SHP77 (cell line): ENCODE measurements around the gene C1orf116.

Source experiments
- DNase-seq, 2 experiments: peaks; one replicate each; lab custom pipeline; 2025; lab: John Stamatoyannopoulos, UW

The C1orf116 gene

GRCh38 chr1:207034998-207035397 is 2.4 kb upstream of the C1orf116 start:
- no peak for DNase-seq

- DNase-seq, result no peak
Observed at GRCh38 chr1:207034208-207034607, 1.7 kb upstream of the C1orf116 start.

- no peak for DNase-seq
Observed at GRCh38 chr1:207033302-207033701, 746 bp upstream of the C1orf116 start.

GRCh38 chr1:207031632-207032264 is 808 bp downstream of the C1orf116 start:
- no peak for DNase-seq

GRCh38 chr1:207031016-207031415 is 1.5 kb downstream of the C1orf116 start:
- no peak for DNase-seq

GRCh38 chr1:207030522-207031009 is 2.0 kb downstream of the C1orf116 start:
- DNase-seq, result no peak

GRCh38 chr1:207029701-207030521 is 2.6 kb downstream of the C1orf116 start:
- DNase-seq, result no peak

GRCh38 chr1:207028884-207029650 is 3.5 kb downstream of the C1orf116 start:
- DNase-seq, result no peak

- DNase-seq, result no peak
Observed at GRCh38 chr1:207027921-207028320, 4.6 kb downstream of the C1orf116 start.

GRCh38 chr1:207027206-207027777 is 5.3 kb downstream of the C1orf116 start:
- no peak for DNase-seq

- no peak for DNase-seq
Observed at GRCh38 chr1:207026104-207026534, 6.4 kb downstream of the C1orf116 start.

- DNase-seq, result no peak
Observed at GRCh38 chr1:207025146-207025880, 7.2 kb downstream of the C1orf116 start.

GRCh38 chr1:207024202-207025145 is 8.1 kb downstream of the C1orf116 start:
- DNase-seq, result no peak

- DNase-seq, result no peak
Observed at GRCh38 chr1:207022996-207023679, 9.4 kb downstream of the C1orf116 start.

- no peak for DNase-seq
Observed at GRCh38 chr1:207021876-207022596, 10.5 kb downstream of the C1orf116 start.

GRCh38 chr1:207021139-207021861 is 11.3 kb downstream of the C1orf116 start:
- DNase-seq, result no peak

- DNase-seq, result no peak
Observed at GRCh38 chr1:207020709-207021107, 11.8 kb downstream of the C1orf116 start.

- no peak for DNase-seq
Observed at GRCh38 chr1:207020065-207020708, 12.4 kb downstream of the C1orf116 start.
